SW 1271 (cell line): ENCODE measurements around the gene HNRNPUL1.
A peak's percentile ranks its signal among the peaks of the same experiment; 100 is the strongest.

Source experiments
- DNase-seq, 2 experiments: peaks; one replicate each; lab custom pipeline; 2025; lab: John Stamatoyannopoulos, UW

HNRNPUL1 gene

GRCh38 chr19:41234512-41235168 lies 29.5 kb upstream of the HNRNPUL1 start:
- no peak for DNase-seq

GRCh38 chr19:41235480-41235879 lies 28.7 kb upstream of the HNRNPUL1 start:
- DNase-seq, result no peak

- no peak for DNase-seq
Observed at GRCh38 chr19:41238244-41238643, 25.9 kb upstream of the HNRNPUL1 start.

GRCh38 chr19:41239363-41239762 lies 24.8 kb upstream of the HNRNPUL1 start:
- no peak for DNase-seq

DNA sequence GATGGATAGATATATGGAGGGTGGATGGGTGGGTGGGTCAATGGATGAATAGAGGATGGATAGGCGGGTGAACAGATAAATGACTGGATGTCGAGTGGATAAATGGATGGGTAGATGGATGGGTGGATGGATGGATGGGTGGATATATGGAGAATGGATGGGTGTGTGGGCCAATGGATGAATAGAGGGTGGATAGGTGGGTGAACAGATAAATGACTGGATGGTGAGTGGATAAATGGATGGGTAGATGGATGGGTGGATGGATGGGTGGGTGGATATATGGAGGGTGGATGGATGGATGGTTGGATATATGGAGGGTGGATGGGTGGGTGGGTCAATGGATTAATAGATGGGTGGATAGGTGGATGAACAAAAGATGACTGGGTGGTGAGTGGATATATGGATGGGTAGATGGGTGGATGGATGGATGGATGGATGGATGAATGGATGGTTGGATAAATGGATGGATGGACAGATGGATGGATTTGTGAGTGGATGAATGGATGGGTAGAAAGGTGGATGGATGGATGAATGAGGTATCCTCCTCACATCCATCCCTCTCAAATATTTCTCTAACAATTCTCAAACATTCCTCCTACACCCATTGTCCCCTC lies 24.1 kb upstream of the HNRNPUL1 start:
- DNase-seq, result no peak

DNA sequence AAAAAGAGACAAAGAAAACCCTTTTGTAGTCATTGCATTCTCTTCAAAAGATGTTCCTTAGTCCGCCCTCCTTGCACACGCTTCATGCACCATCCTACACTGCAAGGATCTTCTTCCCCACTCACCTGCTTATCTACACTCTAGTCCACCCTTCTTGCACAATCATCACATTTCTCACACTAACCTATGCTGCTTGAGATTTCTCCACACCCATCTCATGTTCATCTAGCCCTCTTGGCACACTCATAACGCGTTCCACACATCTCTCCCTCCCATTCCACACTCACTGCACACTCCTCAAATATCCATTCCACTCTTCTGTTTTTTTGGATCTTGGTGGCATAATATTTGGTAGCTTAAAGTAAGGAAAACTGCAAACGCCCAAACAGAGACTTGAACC lies 22.3 kb upstream of the HNRNPUL1 start:
- DNase-seq, result no peak

GRCh38 chr19:41244117-41244516 lies 20.1 kb upstream of the HNRNPUL1 start:
- DNase-seq, result no peak

DNA sequence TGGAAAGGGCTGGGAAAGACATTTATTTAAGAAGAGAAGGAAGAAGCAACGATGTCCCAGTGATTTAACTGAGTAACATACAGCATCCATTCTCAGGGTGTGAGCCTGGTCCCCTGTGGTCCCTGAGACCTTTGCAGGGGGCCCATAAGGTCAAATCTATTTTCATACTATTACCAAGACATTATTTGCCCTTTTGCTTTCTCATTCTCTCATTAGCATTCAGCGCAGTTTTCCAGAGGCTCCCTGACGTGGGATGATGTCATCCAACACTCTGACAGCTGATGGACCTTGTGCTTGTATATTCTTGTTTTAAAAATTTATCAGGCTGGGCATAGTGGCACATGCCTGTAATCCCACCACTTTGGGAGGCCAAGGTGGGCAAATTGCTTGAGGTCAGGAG lies 18.3 kb upstream of the HNRNPUL1 start:
- DNase-seq, result no peak

DNA sequence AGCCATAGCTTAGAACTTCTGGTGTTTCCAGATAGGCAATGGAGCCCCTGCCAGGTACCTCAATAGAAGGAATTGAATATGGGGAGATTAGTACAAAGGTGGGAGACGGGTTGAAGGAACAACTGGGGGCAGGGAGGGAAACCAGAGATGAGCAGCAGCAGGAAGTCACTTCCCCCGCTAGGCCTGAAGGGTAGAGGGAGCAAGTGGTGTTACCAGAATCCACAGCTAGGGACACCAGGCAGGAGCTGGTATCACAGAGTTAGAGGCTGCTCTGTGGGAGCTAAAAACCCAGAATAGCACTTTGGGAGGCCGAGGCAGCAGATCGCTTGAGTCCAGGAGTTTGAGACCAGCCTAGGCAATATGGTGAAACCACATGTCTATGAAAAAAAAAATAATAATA lies 15.3 kb upstream of the HNRNPUL1 start:
- no peak for DNase-seq

- DNase-seq, result no peak
Observed at GRCh38 chr19:41249707-41250423, 14.3 kb upstream of the HNRNPUL1 start.

- no peak for DNase-seq
Observed at GRCh38 chr19:41253660-41254059, 10.5 kb upstream of the HNRNPUL1 start.

GRCh38 chr19:41255171-41255570 lies 9.0 kb upstream of the HNRNPUL1 start:
- no peak for DNase-seq

DNA sequence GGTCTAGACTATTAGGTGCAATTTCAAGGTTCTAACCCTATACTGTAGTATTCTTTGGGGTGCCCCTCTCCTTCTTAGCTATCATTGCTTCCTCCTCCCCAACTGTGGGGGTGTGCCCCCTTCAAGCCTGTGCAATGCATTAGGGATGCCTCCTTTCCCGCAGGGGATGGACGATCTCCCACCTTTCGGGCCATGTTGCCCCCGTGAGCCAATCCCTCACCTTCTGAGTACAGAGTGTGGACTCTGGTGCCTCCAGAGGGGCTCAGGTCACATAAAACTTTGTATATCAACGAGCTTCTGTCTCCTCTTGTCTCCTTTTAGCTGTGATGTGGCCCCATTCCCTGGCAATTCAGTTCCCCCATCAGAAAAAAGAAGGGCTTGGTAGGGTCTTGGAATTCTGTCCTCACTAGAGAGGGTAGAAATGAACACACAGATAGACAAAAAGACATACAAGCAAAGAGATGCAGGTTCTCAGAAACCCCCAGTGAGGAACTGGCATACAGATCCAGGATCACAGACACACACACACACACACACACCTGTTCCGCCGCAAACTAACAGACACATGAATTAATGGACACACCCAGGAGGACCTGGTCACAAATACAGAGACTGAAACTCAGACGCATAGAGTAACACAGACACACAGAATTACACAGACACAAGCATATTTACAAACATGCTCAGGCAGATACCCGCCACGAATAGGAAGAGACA lies 2.5 kb upstream of the HNRNPUL1 start:
- no peak for DNase-seq

GRCh38 chr19:41263042-41263849 lies 926 bp upstream of the HNRNPUL1 start:
- peak in 1 of 2 experiments; percentile 56 for DNase-seq

DNA sequence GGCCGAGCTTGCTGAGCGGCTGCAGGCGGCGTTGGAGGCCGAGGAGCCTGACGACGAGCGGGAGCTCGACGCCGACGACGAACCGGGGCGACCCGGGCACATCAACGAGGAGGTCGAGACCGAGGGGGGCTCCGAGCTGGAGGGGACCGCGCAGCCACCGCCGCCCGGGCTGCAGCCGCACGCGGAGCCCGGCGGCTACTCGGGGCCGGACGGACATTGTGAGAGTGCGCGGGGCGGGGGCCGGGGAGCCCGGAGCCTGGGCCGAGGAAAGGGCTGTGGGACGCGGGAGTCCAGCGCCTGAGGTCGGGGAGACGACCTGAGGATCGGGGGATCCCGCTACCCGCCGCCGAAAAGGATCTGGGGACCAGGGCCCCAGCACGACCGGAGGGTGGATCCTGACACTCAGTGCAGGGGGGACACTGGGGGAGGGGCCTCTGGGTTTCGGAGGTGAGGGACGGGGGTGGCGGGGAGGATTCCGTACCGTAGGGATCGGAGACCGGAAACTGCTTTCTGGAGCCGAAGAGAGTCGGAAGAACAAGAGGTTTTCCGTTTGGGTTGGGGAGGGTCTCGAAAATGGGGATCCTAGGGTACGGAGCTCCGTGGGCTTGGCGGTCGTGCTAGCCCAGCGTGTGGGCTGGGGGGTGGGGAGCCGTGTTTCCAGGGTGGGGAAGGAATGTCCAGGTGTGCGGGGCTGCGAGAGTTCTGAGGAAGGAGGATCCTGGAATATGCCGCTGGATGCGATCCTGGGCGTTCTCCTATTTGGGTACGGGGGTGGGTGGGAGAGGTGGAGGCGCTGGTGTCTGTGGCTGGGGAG lies 616 bp downstream of the HNRNPUL1 start:
- DNase-seq, result no peak

DNA sequence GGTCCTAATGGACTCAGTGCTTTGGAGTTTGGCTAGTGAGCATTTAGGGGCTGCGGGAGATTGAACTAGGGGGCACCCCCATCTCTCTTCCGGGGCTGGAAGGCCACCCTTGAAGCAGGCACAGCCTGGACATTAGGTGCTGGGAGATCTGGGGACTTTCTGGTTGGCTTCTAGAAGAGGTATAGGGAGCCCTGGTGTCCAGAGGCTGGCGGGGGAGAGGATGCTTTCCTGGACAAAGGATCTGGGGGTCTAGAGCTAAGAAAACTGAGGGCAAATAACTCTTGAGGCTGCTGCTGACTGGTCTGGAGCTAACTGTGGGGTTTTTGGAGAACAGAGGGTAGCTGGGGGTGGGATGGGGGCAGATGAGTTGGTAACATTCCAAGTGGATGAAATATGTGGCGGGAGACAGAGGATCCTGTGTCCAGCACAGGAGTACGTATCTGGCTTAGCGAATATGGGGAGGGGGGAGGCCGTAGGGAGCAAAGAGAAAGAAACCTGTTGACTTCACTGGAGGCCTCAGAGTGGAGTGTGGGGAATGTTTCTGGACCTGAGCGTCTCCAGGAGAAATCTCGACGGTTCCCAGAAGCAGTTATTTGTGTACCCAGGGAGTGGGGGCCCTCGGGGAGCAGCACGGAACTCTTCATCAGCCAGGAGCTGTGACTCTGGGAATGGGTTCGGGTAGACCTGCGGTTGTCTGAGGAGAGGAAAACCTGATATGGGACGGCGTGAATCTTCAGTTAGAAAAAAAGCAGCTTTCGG lies 1.4 kb downstream of the HNRNPUL1 start:
- no peak for DNase-seq

DNA sequence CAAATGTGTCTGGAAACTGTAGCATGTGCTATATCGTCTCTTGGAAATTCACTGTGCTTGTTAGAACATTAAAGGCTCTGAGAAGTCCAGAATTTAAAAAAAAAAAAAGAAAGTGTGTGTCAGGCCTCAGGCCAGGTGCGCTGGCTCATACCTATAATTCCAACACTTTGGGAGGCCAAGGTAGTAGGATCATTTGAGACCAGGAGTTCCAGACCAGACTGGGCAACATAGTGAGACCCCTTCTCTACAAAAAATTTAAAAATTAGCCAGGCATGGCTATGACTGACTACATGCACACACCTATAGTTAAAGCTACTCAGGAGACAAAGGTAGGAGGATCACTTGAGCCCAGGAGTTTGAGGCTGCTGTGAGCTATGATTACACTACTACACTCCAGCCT lies 4.9 kb downstream of the HNRNPUL1 start:
- DNase-seq, result no peak

DNA sequence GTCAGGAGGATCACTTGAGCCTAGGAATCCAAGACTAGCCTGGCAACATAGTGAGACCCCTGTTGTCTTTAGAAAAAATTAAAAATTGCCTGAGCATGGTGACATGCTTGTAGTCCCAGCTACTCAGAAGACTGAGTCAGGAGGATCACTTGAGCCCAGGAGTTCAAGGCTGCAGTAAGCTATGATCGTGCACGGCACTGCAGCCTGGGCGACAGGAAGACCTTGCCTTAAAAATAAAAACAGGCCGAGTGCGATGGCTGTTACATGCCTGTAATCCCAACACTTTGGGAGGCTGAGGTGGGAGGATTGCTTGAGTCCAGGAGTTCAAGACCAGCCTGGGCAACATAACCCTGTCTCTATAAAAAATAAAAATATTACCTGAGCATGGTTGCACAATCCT lies 5.4 kb downstream of the HNRNPUL1 start:
- DNase-seq, result no peak

DNA sequence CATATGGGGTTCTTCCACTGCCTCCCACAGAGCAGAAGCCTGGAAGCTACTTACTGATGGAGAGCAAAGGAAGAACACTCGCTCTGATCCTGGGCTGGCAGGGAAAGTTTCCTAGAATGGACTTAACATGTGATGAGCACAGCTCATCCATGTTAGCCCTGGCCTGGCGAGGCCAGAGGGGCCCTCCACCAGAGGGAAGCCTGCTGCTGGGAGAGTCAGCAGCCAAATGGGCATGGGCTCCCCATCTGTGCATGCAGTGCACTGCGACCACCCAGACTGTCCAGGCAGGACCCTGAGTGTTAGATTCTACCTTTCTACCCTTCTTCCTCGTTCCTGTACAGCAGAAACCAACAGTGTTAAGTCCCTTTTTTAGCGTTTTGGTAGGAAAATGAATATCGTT lies 8.9 kb downstream of the HNRNPUL1 start:
- no peak for DNase-seq

DNA sequence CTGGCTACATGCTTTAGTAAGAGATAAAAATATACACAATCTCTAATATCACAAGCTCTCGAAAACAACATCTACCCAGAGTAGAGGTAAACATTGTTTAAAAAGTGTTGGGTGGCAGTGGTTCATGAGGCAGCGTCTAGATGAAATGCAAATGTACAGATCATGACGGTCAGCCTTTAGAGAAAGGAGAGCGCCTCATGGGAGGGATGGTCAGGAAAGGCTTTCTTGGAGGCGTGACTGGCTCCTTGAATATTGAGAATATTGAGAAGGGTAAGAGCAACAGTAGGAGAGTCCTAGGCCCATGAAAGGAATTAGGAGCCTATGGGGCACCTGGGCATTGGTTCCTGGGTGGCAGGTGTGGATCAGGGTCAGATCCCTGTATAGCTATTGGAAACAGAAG lies 10.6 kb downstream of the HNRNPUL1 start:
- no peak for DNase-seq
